ENCODE results near the gene MMP10.

GRCh38 chr11:102729849-102730815, 50.3 kb downstream of the MMP10 start:
- TF ChIP-seq CTCF (IDR thresholded peaks at IDR 0.05; ENCODE audit: low read depth, low read length) (no peak), POLR2A (IDR thresholded peaks at IDR 0.05; ENCODE audit: extremely low read depth, insufficient read length) (no peak), MAX (IDR thresholded peaks at IDR 0.05; ENCODE audit: low read depth, low read length) (no peak)
